Measurements from ENCODE around the gene ARHGAP28. TPM values are rescaled to one million over a fixed set of nuclear protein-coding genes. Genes with fewer than 3 reads are reported as not detected.

The ARHGAP28 gene
- total and polyA plus RNA-seq, 4 donors: 9.3 to 42.6 (median 18.6) TPM

DNA sequence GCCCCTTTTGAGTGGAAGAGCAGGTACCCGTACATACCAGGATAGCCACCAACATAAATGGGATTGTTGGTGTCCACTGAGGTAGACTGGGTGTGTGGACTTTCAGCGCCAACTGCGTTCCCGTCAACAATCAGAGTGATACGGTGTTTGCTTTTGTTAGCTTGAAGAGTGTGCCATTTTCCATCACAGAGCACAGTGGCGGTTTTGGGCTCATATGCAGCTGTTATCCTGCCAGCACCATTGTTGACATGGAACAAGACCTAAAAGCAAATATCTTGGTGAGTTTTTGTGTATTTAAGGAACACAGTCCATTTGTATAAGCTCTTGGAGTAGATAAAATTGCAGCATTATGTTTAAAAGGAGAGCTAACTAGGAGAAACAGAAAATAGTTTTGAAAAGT is 213.6 kb downstream of the ARHGAP28 start:
- Histone ChIP-seq H3K27me3 (ENCODE audit: control insufficient read depth, insufficient read depth, low read length) (peaks cover 4% of the 10 kb centered on the region), H3K27ac (ENCODE audit: low read depth, low read length) (no peak overlapping the region), H3K9me3 (ENCODE audit: control insufficient read depth, insufficient read depth, low read length) (no peaks in the 10 kb centered on the region), H3K36me3 (ENCODE audit: control insufficient read depth, insufficient read depth, low read length) (peaks cover 23% of the 10 kb centered on the region), H3K4me3 (ENCODE audit: low read depth, low read length) (no peak overlapping the region), H3K4me1 (ENCODE audit: control insufficient read depth, insufficient read depth, low read length) (no peaks in the 10 kb centered on the region)
- DNase-seq (ENCODE audit: low read depth in 4 of 6, low spot score in 6 of 6): no peak
- 84% methylated on average over 5 of the region's 6 CpGs for whole genome bisulfite sequencing (ENCODE audit: insufficient coverage)

- H3K4me3 ChIP-seq (ENCODE audit: low read depth, low read length): no peak overlapping the region
- no peak overlapping the region for H3K27ac ChIP-seq (ENCODE audit: low read depth, low read length)
- no peak for DNase-seq (ENCODE audit: low read depth in 4 of 6, low spot score in 6 of 6)
- WGBS (ENCODE audit: insufficient coverage): 96% methylated on average over 8 of the region's 10 CpGs
- no peaks in the 10 kb centered on the region for H3K9me3 ChIP-seq (ENCODE audit: control insufficient read depth, insufficient read depth, low read length)
- no peaks in the 10 kb centered on the region for H3K27me3 ChIP-seq (ENCODE audit: control insufficient read depth, insufficient read depth, low read length)
- no peaks in the 10 kb centered on the region for H3K4me1 ChIP-seq (ENCODE audit: control insufficient read depth, insufficient read depth, low read length)
- peaks cover 42% of the 10 kb centered on the region for H3K36me3 ChIP-seq (ENCODE audit: control insufficient read depth, insufficient read depth, low read length)
Measured at GRCh38 chr18:6947338-6948030, 218.0 kb downstream of the ARHGAP28 start.

- Histone ChIP-seq H3K36me3 (ENCODE audit: control insufficient read depth, insufficient read depth, low read length) (peaks cover 49% of the 10 kb centered on the region), H3K4me3 (ENCODE audit: low read depth, low read length) (no peak overlapping the region), H3K27ac (ENCODE audit: low read depth, low read length) (no peak overlapping the region), H3K9me3 (ENCODE audit: control insufficient read depth, insufficient read depth, low read length) (no peaks in the 10 kb centered on the region), H3K4me1 (ENCODE audit: control insufficient read depth, insufficient read depth, low read length) (no peaks in the 10 kb centered on the region), H3K27me3 (ENCODE audit: control insufficient read depth, insufficient read depth, low read length) (no peaks in the 10 kb centered on the region)
- 95% methylated on average over 12 of the region's 16 CpGs for WGBS (ENCODE audit: insufficient coverage)
- DNase-seq (ENCODE audit: low read depth in 4 of 6, low spot score in 6 of 6): no peak
Measured at GRCh38 chr18:6948281-6949055, 219.0 kb downstream of the ARHGAP28 start.

DNA sequence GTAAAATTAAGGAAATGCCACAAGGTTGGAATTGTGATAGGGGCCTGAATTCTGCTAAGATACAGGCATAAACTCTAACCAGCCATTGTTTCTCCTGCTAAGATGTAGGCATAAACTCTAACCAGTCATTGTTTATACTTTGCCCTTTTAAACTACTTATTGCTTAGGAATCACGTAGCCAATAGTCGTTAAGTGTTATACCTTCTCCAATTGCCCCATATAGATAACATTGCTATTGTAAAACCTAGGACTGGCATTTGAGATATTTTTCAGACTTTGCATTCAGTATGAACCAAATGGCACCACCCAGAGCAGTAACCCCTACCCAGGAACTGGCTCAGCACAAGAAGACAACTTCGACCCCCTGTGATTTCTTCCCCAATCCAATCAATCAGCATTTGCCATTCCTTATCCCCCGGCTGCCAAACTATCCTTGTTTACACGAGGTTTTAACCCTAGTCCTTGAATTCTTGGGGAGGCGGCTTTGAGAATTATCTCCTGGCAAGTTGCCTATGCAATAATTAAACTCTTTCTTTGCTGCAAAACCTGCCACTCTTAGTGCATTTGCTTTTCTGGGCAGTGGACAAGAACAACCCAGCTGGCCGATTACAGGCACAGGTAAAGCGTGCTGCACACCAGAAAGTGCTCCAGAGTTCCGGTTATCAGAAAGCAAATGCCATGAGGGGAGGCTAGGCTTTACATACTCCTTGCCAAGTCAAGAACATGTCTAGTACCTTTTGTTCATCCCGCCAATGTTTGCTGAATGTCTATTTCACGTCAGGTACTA is 220.5 kb downstream of the ARHGAP28 start:
- WGBS (ENCODE audit: insufficient coverage): 70% methylated on average over 10 of the region's 11 CpGs
- Histone ChIP-seq H3K9me3 (ENCODE audit: control insufficient read depth, insufficient read depth, low read length) (no peaks in the 10 kb centered on the region), H3K36me3 (ENCODE audit: control insufficient read depth, insufficient read depth, low read length) (peaks cover 54% of the 10 kb centered on the region), H3K27ac (ENCODE audit: low read depth, low read length) (no peak overlapping the region), H3K4me1 (ENCODE audit: control insufficient read depth, insufficient read depth, low read length) (no peaks in the 10 kb centered on the region), H3K4me3 (ENCODE audit: low read depth, low read length) (no peak overlapping the region), H3K27me3 (ENCODE audit: control insufficient read depth, insufficient read depth, low read length) (no peaks in the 10 kb centered on the region)
- no peak for DNase-seq (ENCODE audit: low read depth in 4 of 6, low spot score in 6 of 6)

GRCh38 chr18:6950641-6951040 is 221.1 kb downstream of the ARHGAP28 start:
- no peak overlapping the region for H3K27ac ChIP-seq (ENCODE audit: low read depth, low read length)
- DNase-seq (ENCODE audit: low read depth in 4 of 6, low spot score in 6 of 6): peak in 1 of 6 donors; percentile 43
- no peaks in the 10 kb centered on the region for H3K9me3 ChIP-seq (ENCODE audit: control insufficient read depth, insufficient read depth, low read length)
- H3K4me3 ChIP-seq (ENCODE audit: low read depth, low read length): no peak overlapping the region
- WGBS (ENCODE audit: insufficient coverage): 59% methylated on average over 7 of the region's 14 CpGs
- peaks cover 57% of the 10 kb centered on the region for H3K36me3 ChIP-seq (ENCODE audit: control insufficient read depth, insufficient read depth, low read length)
- H3K4me1 ChIP-seq (ENCODE audit: control insufficient read depth, insufficient read depth, low read length): no peaks in the 10 kb centered on the region
- no peaks in the 10 kb centered on the region for H3K27me3 ChIP-seq (ENCODE audit: control insufficient read depth, insufficient read depth, low read length)

GRCh38 chr18:6951336-6952090 is 222.0 kb downstream of the ARHGAP28 start:
- H3K27ac ChIP-seq (ENCODE audit: low read depth, low read length): no peak overlapping the region
- no peak for DNase-seq (ENCODE audit: low read depth in 4 of 6, low spot score in 6 of 6)
- H3K4me1 ChIP-seq (ENCODE audit: control insufficient read depth, insufficient read depth, low read length): no peaks in the 10 kb centered on the region
- peaks cover 62% of the 10 kb centered on the region for H3K36me3 ChIP-seq (ENCODE audit: control insufficient read depth, insufficient read depth, low read length)
- WGBS (ENCODE audit: insufficient coverage): 74% methylated on average over 17 of the region's 17 CpGs
- H3K4me3 ChIP-seq (ENCODE audit: low read depth, low read length): no peak overlapping the region
- no peaks in the 10 kb centered on the region for H3K27me3 ChIP-seq (ENCODE audit: control insufficient read depth, insufficient read depth, low read length)
- no peaks in the 10 kb centered on the region for H3K9me3 ChIP-seq (ENCODE audit: control insufficient read depth, insufficient read depth, low read length)

- no peak overlapping the region for H3K27ac ChIP-seq (ENCODE audit: low read depth, low read length)
- no peaks in the 10 kb centered on the region for H3K27me3 ChIP-seq (ENCODE audit: control insufficient read depth, insufficient read depth, low read length)
- no peaks in the 10 kb centered on the region for H3K9me3 ChIP-seq (ENCODE audit: control insufficient read depth, insufficient read depth, low read length)
- no peak for DNase-seq (ENCODE audit: low read depth in 4 of 6, low spot score in 6 of 6)
- H3K4me1 ChIP-seq (ENCODE audit: control insufficient read depth, insufficient read depth, low read length): no peaks in the 10 kb centered on the region
- no peak overlapping the region for H3K4me3 ChIP-seq (ENCODE audit: low read depth, low read length)
- peaks cover 53% of the 10 kb centered on the region for H3K36me3 ChIP-seq (ENCODE audit: control insufficient read depth, insufficient read depth, low read length)
- 96% methylated on average over 4 of the region's 4 CpGs for WGBS (ENCODE audit: insufficient coverage)
Measured at GRCh38 chr18:6954501-6954900, 225.0 kb downstream of the ARHGAP28 start.

DNA sequence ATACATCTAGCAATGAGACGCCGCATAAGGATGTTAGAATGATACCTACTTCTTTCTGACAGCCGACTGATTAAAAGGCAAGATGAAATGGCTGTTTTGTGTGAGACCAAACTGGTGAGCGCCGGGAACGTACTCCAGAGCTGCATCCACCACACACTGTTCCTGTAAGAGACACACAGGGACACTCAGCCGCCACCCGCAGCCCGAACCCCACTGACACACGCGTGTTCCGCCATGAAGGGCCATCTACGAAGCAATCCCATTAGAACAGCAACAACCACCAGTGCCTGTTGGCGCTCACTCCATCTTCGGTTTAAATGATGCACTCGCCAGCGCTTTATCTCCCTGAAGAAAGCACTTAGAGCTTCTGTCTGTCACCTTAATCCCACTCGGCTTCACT is 225.8 kb downstream of the ARHGAP28 start:
- no peaks in the 10 kb centered on the region for H3K9me3 ChIP-seq (ENCODE audit: control insufficient read depth, insufficient read depth, low read length)
- DNase-seq (ENCODE audit: low read depth in 4 of 6, low spot score in 6 of 6): no peak
- WGBS (ENCODE audit: insufficient coverage): 96% methylated on average over 15 of the region's 18 CpGs

DNA sequence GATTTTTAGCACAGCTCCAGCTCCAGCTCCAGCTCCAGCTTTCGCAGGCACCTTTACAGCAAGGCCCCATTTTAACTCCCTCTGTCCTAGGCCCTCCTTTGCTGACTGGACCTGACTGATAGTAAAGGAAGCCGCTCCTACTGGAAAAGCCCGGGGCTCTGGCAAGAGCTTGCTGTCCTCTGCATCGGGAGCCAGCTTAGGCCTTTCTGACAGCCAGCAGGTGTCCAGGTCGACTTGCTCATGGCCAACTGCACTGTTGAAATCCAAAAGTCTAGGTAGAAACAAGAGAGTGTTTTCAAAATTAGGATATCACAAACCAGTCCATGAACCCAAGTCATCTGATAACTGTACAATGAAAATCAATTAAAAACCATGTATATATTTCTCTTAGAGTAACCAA is 227.0 kb downstream of the ARHGAP28 start:
- WGBS (ENCODE audit: insufficient coverage): 91% methylated on average over 4 of the region's 5 CpGs
- no peak for DNase-seq (ENCODE audit: low read depth in 4 of 6, low spot score in 6 of 6)
- H3K36me3 ChIP-seq (ENCODE audit: control insufficient read depth, insufficient read depth, low read length): peaks cover 48% of the 10 kb centered on the region
- no peaks in the 10 kb centered on the region for H3K9me3 ChIP-seq (ENCODE audit: control insufficient read depth, insufficient read depth, low read length)
- no peak overlapping the region for H3K4me3 ChIP-seq (ENCODE audit: low read depth, low read length)
- H3K27ac ChIP-seq (ENCODE audit: low read depth, low read length): no peak overlapping the region
- no peaks in the 10 kb centered on the region for H3K4me1 ChIP-seq (ENCODE audit: control insufficient read depth, insufficient read depth, low read length)
- no peaks in the 10 kb centered on the region for H3K27me3 ChIP-seq (ENCODE audit: control insufficient read depth, insufficient read depth, low read length)

More for the DNA sequence above, 225.8 kb downstream of the ARHGAP28 start:
- H3K27me3 ChIP-seq (ENCODE audit: control insufficient read depth, insufficient read depth, low read length): no peaks in the 10 kb centered on the region
- no peaks in the 10 kb centered on the region for H3K4me1 ChIP-seq (ENCODE audit: control insufficient read depth, insufficient read depth, low read length)
- no peak overlapping the region for H3K4me3 ChIP-seq (ENCODE audit: low read depth, low read length)
- H3K36me3 ChIP-seq (ENCODE audit: control insufficient read depth, insufficient read depth, low read length): peaks cover 53% of the 10 kb centered on the region
- H3K27ac ChIP-seq (ENCODE audit: low read depth, low read length): no peak overlapping the region

All from spinal cord (tissue), 10 donors.